CD14-positive monocyte (primary cell): Measurements from ENCODE around the gene NRG3. TPM values are rescaled to one million over a fixed set of nuclear protein-coding genes. Genes with fewer than 3 reads are reported as not detected.

Source experiments
- DNase-seq, 3 donors: peaks; one replicate each; pipeline ENCODE4 v3.0.0-alpha.2; 2011 to 2022
- H2AFZ ChIP-seq: 2 replicates; pipeline ENCODE4 v1.6.0; 2012; ENCODE audit warnings: mild to moderate bottlenecking, low read depth, low read length, inconsistent platforms; ENCODE audit not compliant: insufficient read depth, poor library complexity, severe bottlenecking
- H3K27ac ChIP-seq, 2 donors: 1 replicate in 1 of 2; 2 replicates in 1 of 2; pipeline ENCODE4 v1.5.1; 2012 to 2013; ENCODE audit warnings: low read length in 2 of 2, control low read depth in 1 of 2, inconsistent platforms in 1 of 2, low read depth in 1 of 2, mild to moderate bottlenecking in 1 of 2
- H3K27me3 ChIP-seq, 2 donors: one replicate each; pipeline versions ENCODE4 v1.6.0 to v1.6.1; 2011 to 2013; ENCODE audit warnings: low read length in 2 of 2; ENCODE audit not compliant: control insufficient read depth in 2 of 2, insufficient read depth in 2 of 2
- H3K36me3 ChIP-seq, 2 donors: replicated peaks in 1 of 2; 1 replicate in 1 of 2; 2 replicates in 1 of 2; pipeline versions ENCODE4 v1.5.1 to v1.6.1; 2012 to 2013; ENCODE audit warnings: low read length in 2 of 2, control low read depth in 1 of 2, inconsistent platforms in 1 of 2, mild to moderate bottlenecking in 1 of 2; ENCODE audit not compliant: insufficient read depth in 2 of 2, control insufficient read depth in 1 of 2
- H3K4me1 ChIP-seq, 2 donors: 1 replicate in 1 of 2; 2 replicates in 1 of 2; pipeline versions ENCODE4 v1.5.1 to v1.6.1; 2012 to 2013; ENCODE audit warnings: low read length in 2 of 2, control low read depth in 1 of 2, inconsistent platforms in 1 of 2, mild to moderate bottlenecking in 1 of 2, moderate library complexity in 1 of 2; ENCODE audit not compliant: insufficient read depth in 2 of 2, control insufficient read depth in 1 of 2
- H3K4me2 ChIP-seq: replicated peaks from 2 replicates; pipeline ENCODE3; 2012; ENCODE audit warnings: low read length, moderate library complexity, mild to moderate bottlenecking; ENCODE audit not compliant: poor library complexity, severe bottlenecking; ENCODE audit errors: extremely low read depth
- H3K4me3 ChIP-seq, 3 experiments: fragments of 200-600 bp in 1 of 3; sonication (generic) in 1 of 3; replicated peaks in 1 of 3; 1 replicate in 2 of 3; 2 replicates in 1 of 3; pipeline ENCODE4 v1.5.1; 2011 to 2013; ENCODE audit warnings: low read length in 3 of 3, mild to moderate bottlenecking in 3 of 3, control low read depth in 2 of 3, low read depth in 2 of 3, inconsistent platforms in 1 of 3, moderate library complexity in 1 of 3
- H3K79me2 ChIP-seq: 2 replicates; pipeline ENCODE4 v1.6.0; 2012; ENCODE audit warnings: mild to moderate bottlenecking, control low read depth, inconsistent platforms, low read length, moderate library complexity; ENCODE audit not compliant: insufficient read depth
- H3K9ac ChIP-seq: 2 replicates; pipeline ENCODE4 v1.6.0; 2017; ENCODE audit warnings: low read length, mild to moderate bottlenecking; ENCODE audit not compliant: insufficient read depth, poor library complexity, severe bottlenecking
- H3K9me3 ChIP-seq, 2 donors: replicated peaks in 1 of 2; 1 replicate in 1 of 2; 2 replicates in 1 of 2; pipeline versions ENCODE4 v1.5.1 to v1.6.1; 2012 to 2013; ENCODE audit warnings: low read length in 2 of 2, control low read depth in 1 of 2; ENCODE audit not compliant: control insufficient read depth in 1 of 2, insufficient read depth in 1 of 2
- H4K20me1 ChIP-seq: 2 replicates; pipeline ENCODE4 v1.6.0; 2012; ENCODE audit warnings: mild to moderate bottlenecking, low read length, control low read depth, moderate library complexity; ENCODE audit not compliant: insufficient read depth
- H3K27ac Mint-ChIP-seq, 7 donors: one replicate each; pipeline ENCODE4 v1.8.0; 2020; ENCODE audit warnings: mild to moderate bottlenecking in 7 of 7, mixed read lengths in 7 of 7, moderate library complexity in 6 of 7, inconsistent platforms in 2 of 7
- H3K27me3 Mint-ChIP-seq, 3 donors: one replicate each; pipeline ENCODE4 v1.8.0; 2021 to 2022; ENCODE audit warnings: low read depth in 3 of 3, mild to moderate bottlenecking in 3 of 3, mixed read lengths in 3 of 3, moderate library complexity in 3 of 3, inconsistent platforms in 1 of 3
- H3K36me3 Mint-ChIP-seq, 2 donors: one replicate each; pipeline ENCODE4 v1.8.0; 2020; ENCODE audit warnings: mixed read lengths in 2 of 2, inconsistent platforms in 1 of 2, mild to moderate bottlenecking in 1 of 2
- H3K4me1 Mint-ChIP-seq: one replicate; pipeline ENCODE4 v1.8.0; 2020; ENCODE audit warnings: mild to moderate bottlenecking, mixed read lengths
- H3K4me3 Mint-ChIP-seq, 2 donors: one replicate each; pipeline ENCODE4 v1.8.0; 2020; ENCODE audit warnings: mild to moderate bottlenecking in 2 of 2, mixed read lengths in 2 of 2, moderate library complexity in 1 of 2
- H3K9me3 Mint-ChIP-seq, 7 donors: one replicate each; pipeline ENCODE4 v1.8.0; 2020 to 2022; ENCODE audit warnings: mixed read lengths in 7 of 7, mild to moderate bottlenecking in 6 of 7, moderate library complexity in 6 of 7, inconsistent platforms in 2 of 7
- WGBS: methylation state at CpG from one replicate; pipeline ENCODE4 v1.1.5; 2013; ENCODE audit warnings: missing lambda C conversion rate; ENCODE audit not compliant: insufficient coverage; 5-methylcytosine and 5-hydroxymethylcytosine counted together
- intact Hi-C, 2 donors: fragments of 100-400 bp; cut with micrococcal nuclease; formaldehyde crosslinking; loops; one replicate each; pipeline versions ENCODE4 v1.15.0 to v1.15.1; 2023
- polyA plus RNA-seq, 3 donors: library from polyadenylated mRNA; depleted of rRNA in 1 of 3; unstranded in 2 of 3; stranded (reverse) in 1 of 3; fragments of 300-500 nt in 2 of 3; fragments of >200 nt in 1 of 3; fragmentation: Illumina TruSeq in 2 of 3; gene quantifications; 1 replicate in 2 of 3; 2 replicates in 1 of 3; pipeline ENCODE4 v1.2.3, GENCODE V29; 2012 to 2021
- TF ChIP-seq, protein P1 (sequence below): fragments of 200-600 bp; IDR thresholded peaks from one replicate; pipeline ENCODE4 v1.8.0; 2022; ENCODE audit warnings: antibody characterized with exemption, mild to moderate bottlenecking

NRG3 gene
- polyA plus RNA-seq, 3 donors = not detected

DNA sequence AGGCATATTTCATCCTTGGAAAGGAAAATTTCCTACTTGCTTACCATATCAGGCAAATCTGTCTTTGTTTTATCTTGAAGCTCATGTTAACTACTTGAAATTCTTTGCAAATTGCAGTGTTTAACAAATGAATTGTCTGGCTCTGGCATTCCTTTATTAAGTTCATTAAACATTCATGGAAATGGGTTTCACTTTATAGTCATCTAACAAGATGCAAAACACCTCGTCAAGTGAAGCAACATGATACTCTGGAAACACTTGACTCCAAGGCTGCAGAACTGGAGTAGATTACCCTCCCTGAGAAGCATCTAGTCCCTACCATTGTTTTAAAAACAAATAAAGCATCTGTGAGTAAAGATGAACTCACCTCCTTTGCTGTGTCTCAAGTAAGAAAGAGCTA lies 1086.9 kb downstream of the NRG3 start:
- peaks cover 0 to 5% (median 5%) of the 10 kb centered on the region in 3 donors for H3K27me3 Mint-ChIP-seq
- H3K4me3 Mint-ChIP-seq = no peak overlapping the region
- no peak overlapping the region for H3K4me3 ChIP-seq
- no peaks in the 10 kb centered on the region for H3K4me1 Mint-ChIP-seq
- H3K36me3 ChIP-seq = no peaks in the 10 kb centered on the region
- H3K27me3 ChIP-seq = no peaks in the 10 kb centered on the region
- no peak overlapping the region for H3K27ac Mint-ChIP-seq
- H3K9me3 Mint-ChIP-seq = no peaks in the 10 kb centered on the region
- no peaks in the 10 kb centered on the region for H3K79me2 ChIP-seq
- no peaks in the 10 kb centered on the region for H3K36me3 Mint-ChIP-seq
- H4K20me1 ChIP-seq = no peaks in the 10 kb centered on the region
- no peak overlapping the region for H3K27ac ChIP-seq
- no peaks in the 10 kb centered on the region for H3K4me1 ChIP-seq
- H3K9ac ChIP-seq = no peak overlapping the region
- no peak for DNase-seq
- H2AFZ ChIP-seq = no peak overlapping the region
- intact Hi-C loops = no loop called here
- TF ChIP-seq, protein P1, sequence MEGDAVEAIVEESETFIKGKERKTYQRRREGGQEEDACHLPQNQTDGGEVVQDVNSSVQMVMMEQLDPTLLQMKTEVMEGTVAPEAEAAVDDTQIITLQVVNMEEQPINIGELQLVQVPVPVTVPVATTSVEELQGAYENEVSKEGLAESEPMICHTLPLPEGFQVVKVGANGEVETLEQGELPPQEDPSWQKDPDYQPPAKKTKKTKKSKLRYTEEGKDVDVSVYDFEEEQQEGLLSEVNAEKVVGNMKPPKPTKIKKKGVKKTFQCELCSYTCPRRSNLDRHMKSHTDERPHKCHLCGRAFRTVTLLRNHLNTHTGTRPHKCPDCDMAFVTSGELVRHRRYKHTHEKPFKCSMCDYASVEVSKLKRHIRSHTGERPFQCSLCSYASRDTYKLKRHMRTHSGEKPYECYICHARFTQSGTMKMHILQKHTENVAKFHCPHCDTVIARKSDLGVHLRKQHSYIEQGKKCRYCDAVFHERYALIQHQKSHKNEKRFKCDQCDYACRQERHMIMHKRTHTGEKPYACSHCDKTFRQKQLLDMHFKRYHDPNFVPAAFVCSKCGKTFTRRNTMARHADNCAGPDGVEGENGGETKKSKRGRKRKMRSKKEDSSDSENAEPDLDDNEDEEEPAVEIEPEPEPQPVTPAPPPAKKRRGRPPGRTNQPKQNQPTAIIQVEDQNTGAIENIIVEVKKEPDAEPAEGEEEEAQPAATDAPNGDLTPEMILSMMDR = no peak
- no CpG with 5 or more reads among the region's 1 CpG for WGBS
- no peak overlapping the region for H3K4me2 ChIP-seq
- H3K9me3 ChIP-seq = no peaks in the 10 kb centered on the region

DNA sequence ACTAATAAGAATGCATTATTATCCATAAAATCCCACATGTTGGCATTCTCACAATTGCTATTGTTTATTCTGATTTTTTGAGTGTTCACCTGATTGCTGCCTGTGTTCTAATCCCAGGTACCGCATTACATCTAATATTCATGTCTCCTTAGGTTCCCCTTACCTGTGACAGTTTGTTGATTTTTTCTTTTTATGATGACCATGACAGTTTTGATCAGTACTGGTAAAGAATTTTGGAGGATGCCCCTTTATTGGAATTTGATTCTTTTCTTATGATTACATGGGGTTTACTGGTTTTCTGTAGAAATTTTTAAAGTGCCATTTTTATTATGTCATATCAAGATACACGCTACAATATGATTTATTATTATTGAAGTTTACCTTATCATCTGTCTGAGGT lies 1091.1 kb downstream of the NRG3 start:
- no peak overlapping the region for H3K4me3 ChIP-seq

More for the DNA sequence above, 1091.1 kb downstream of the NRG3 start:
- Histone ChIP-seq H3K27ac (no peak overlapping the region), H4K20me1 (no peaks in the 10 kb centered on the region), H3K36me3 (no peaks in the 10 kb centered on the region), H3K4me1 (no peaks in the 10 kb centered on the region), H3K79me2 (no peaks in the 10 kb centered on the region), H3K9ac (no peak overlapping the region), H3K9me3 (no peaks in the 10 kb centered on the region), H2AFZ (no peak overlapping the region), H3K27me3 (no peaks in the 10 kb centered on the region), H3K4me2 (no peak overlapping the region)
- Mint-ChIP-seq H3K4me3 (no peak overlapping the region), H3K27me3 (no peaks in the 10 kb centered on the region), H3K4me1 (no peaks in the 10 kb centered on the region), H3K36me3 (no peaks in the 10 kb centered on the region), H3K27ac (no peak overlapping the region), H3K9me3 (no peaks in the 10 kb centered on the region)
- TF ChIP-seq, protein P1 = no peak
- no peak for DNase-seq
- no CpG with 5 or more reads among the region's 2 CpGs for WGBS
- intact Hi-C loops = no loop called here
